Calu3 (cell line): Measurements from ENCODE around the gene MTG1. TPM values are rescaled to one million over a fixed set of nuclear protein-coding genes. Genes with fewer than 3 reads are reported as not detected.
"Not testable (repeated sequence)": the region's sequence is repeated elsewhere in the genome, so short reads cannot be mapped to it uniquely, and the experiment has no call there.

ENCODE experiments used
- BruUV-seq: library from RNA; stranded (reverse); fragments of 400-500 nt; replicated peaks from 2 replicates; lab custom pipeline; 2021; lab: Mats Ljungman, UMichigan
- CTCF ChIA-PET: fragments of 300-600 bp; sonication (Branson Sonifier 250); formaldehyde crosslinking; loops from one replicate; lab custom pipeline; 2022; ENCODE audit warnings: antibody characterized with exemption; lab: Charles Lee
- DNase-seq: peaks from one replicate; pipeline ENCODE4 v3.0.0; 2022
- H3K27ac Mint-ChIP-seq: one replicate; pipeline ENCODE4 v1.8.0; 2022; ENCODE audit warnings: mixed read lengths; ENCODE audit not compliant: unreplicated experiment
- H3K27me3 Mint-ChIP-seq: one replicate; pipeline ENCODE4 v1.8.0; 2022; ENCODE audit warnings: mixed read lengths; ENCODE audit not compliant: unreplicated experiment
- H3K36me3 Mint-ChIP-seq: one replicate; pipeline ENCODE4 v1.8.0; 2022; ENCODE audit warnings: mild to moderate bottlenecking, moderate library complexity, mixed read lengths; ENCODE audit not compliant: insufficient read depth, unreplicated experiment
- H3K4me1 Mint-ChIP-seq: one replicate; pipeline ENCODE4 v1.8.0; 2022; ENCODE audit warnings: mild to moderate bottlenecking, low read depth, mixed read lengths; ENCODE audit not compliant: unreplicated experiment
- H3K4me3 Mint-ChIP-seq: one replicate; pipeline ENCODE4 v1.8.0; 2022; ENCODE audit warnings: mild to moderate bottlenecking, low read depth, moderate library complexity, mixed read lengths; ENCODE audit not compliant: unreplicated experiment
- H3K9me3 Mint-ChIP-seq: one replicate; pipeline ENCODE4 v1.8.0; 2022; ENCODE audit warnings: low read depth, mixed read lengths; ENCODE audit not compliant: unreplicated experiment
- CTCF ChIP-seq: fragments of 200-600 bp; IDR thresholded peaks from one replicate; pipeline ENCODE4 v1.8.0; 2022; ENCODE audit warnings: antibody characterized with exemption; ENCODE audit not compliant: unreplicated experiment
- intact Hi-C: fragments of 100-400 bp; cut with micrococcal nuclease; formaldehyde crosslinking; loops from one replicate; pipeline ENCODE4 v1.10.0; 2022; ENCODE audit not compliant: unreplicated experiment
- total RNA-seq: library from RNA; stranded (reverse); gene quantifications from 2 replicates; pipeline ENCODE4 v1.2.3, GENCODE V29; 2022

MTG1 gene
- total RNA-seq, 1 experiment from 2014 or later = 39.5 TPM

- no TSS peak for BruUV-seq
- CTCF ChIA-PET = no interaction called here
- no peak overlapping the region for H3K27ac Mint-ChIP-seq
- peaks cover 14% of the 10 kb centered on the region for H3K36me3 Mint-ChIP-seq
- no peaks in the 10 kb centered on the region for H3K4me1 Mint-ChIP-seq
- H3K4me3 Mint-ChIP-seq = no peak overlapping the region
- intact Hi-C loops = no loop called here
- no peak for DNase-seq
- H3K27me3 Mint-ChIP-seq = no peaks in the 10 kb centered on the region
- no peaks in the 10 kb centered on the region for H3K9me3 Mint-ChIP-seq
- no peak for TF ChIP-seq CTCF
Observed at GRCh38 chr10:133422807-133423771, 29.1 kb downstream of the MTG1 start.

DNA sequence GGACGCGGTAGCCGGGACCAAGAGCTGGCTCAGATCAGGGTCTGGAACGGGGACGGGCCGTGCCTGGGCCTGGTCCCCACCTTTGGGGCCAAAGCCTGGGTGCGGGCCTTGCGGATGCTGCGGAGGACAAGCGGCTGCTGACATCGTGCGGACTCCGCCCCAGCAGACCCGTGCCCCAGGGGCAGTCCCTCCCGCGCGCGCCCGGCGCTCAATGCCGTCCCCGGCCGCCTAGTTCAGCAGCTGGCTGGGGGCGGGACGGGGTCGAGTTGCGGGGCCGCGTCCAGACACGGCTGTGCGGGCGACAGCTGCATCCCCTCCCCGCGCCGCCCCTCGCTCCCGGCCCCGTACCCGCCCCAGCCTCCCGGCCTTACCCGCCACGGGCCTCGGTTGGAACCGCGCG, 30.1 kb downstream of the MTG1 start:
- BruUV-seq, DNase-seq, intact Hi-C loops: not testable (repeated sequence)

DNA sequence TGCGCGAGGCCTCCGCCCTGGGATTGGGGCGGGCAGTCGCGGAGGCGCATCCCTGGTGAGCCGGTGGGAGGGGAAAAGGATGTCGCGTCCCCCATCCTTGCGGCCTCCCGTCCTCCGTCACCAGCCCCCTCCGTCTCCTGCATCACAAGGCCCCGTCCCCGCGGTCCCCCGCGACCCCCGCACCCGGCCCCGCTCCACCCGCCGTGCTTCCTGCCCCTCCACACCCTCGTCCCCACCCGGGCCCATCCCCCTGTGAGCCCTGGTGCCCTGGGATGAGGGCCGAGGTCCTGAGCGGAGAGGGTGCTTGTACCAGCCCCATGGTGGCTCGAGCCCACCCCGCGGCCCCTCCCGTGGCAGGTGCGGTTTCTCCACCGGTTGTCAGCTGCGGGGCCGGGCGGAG, 30.6 kb downstream of the MTG1 start, which contains the start of gene SPRN:
Gene SPRN (minus strand): TSS at position 25 of the 400 bp plus-strand sequence. CDS start 944 bp downstream, outside the sequence.
- BruUV-seq, H3K9me3 Mint-ChIP-seq, H3K4me3 Mint-ChIP-seq, intact Hi-C loops, DNase-seq, H3K27ac Mint-ChIP-seq, H3K4me1 Mint-ChIP-seq, H3K27me3 Mint-ChIP-seq, CTCF ChIA-PET: not testable (repeated sequence)
- H3K36me3 Mint-ChIP-seq = peaks cover 14% of the 10 kb centered on the region

More for the DNA sequence above, 30.1 kb downstream of the MTG1 start:
- H3K9me3 Mint-ChIP-seq, H3K4me3 Mint-ChIP-seq, H3K4me1 Mint-ChIP-seq, CTCF ChIA-PET, H3K27ac Mint-ChIP-seq, H3K27me3 Mint-ChIP-seq: not testable (repeated sequence)
- peaks cover 14% of the 10 kb centered on the region for H3K36me3 Mint-ChIP-seq

- intact Hi-C loops, H3K36me3 Mint-ChIP-seq, BruUV-seq, H3K4me1 Mint-ChIP-seq, H3K4me3 Mint-ChIP-seq, H3K9me3 Mint-ChIP-seq, H3K27me3 Mint-ChIP-seq, DNase-seq, H3K27ac Mint-ChIP-seq, CTCF ChIA-PET: not testable (repeated sequence)
Observed at GRCh38 chr10:133429571-133429970, 35.6 kb downstream of the MTG1 start.

- H3K4me1 Mint-ChIP-seq, CTCF ChIA-PET, H3K27me3 Mint-ChIP-seq, H3K36me3 Mint-ChIP-seq, H3K9me3 Mint-ChIP-seq, H3K27ac Mint-ChIP-seq, BruUV-seq, H3K4me3 Mint-ChIP-seq, DNase-seq: not testable (repeated sequence)
- intact Hi-C loops = loop anchor here (10.0 kb wide), 1 partner anchor 83 kb away; no protein-coding TSS in a partner anchor
Observed at GRCh38 chr10:133431888-133432613, 38.1 kb downstream of the MTG1 start.

- H3K4me1 Mint-ChIP-seq, BruUV-seq, H3K4me3 Mint-ChIP-seq, H3K9me3 Mint-ChIP-seq, H3K27me3 Mint-ChIP-seq, H3K27ac Mint-ChIP-seq, DNase-seq, H3K36me3 Mint-ChIP-seq, CTCF ChIA-PET: not testable (repeated sequence)
- intact Hi-C loops = loop anchor here (10.0 kb wide), 1 partner anchor 82 kb away; no protein-coding TSS in a partner anchor
Observed at GRCh38 chr10:133432789-133433188, 38.8 kb downstream of the MTG1 start.
